Measurements from ENCODE around the gene FAM200A. TPM values are rescaled to one million over a fixed set of nuclear protein-coding genes. Genes with fewer than 3 reads are reported as not detected.

The FAM200A gene
- total RNA-seq, 1 donor from 2014 or later: 21.1 TPM

- Histone ChIP-seq H3K4me3 (no peak overlapping the region), H3K27ac (no peak overlapping the region), H3F3A (ENCODE audit: low read depth) (peaks cover 11% of the 10 kb centered on the region), H3K4me1 (peaks cover 6% of the 10 kb centered on the region), H3K9me3 (ENCODE audit: low read depth) (no peaks in the 10 kb centered on the region), H3K4me2 (no peak overlapping the region), H3K9ac (peak overlapping the region; percentile 21), H4K20me1 (ENCODE audit: low read depth) (peaks cover 15% of the 10 kb centered on the region), H3K36me3 (no peaks in the 10 kb centered on the region), H3K79me2 (ENCODE audit: low read depth) (peaks cover 43% of the 10 kb centered on the region), H2AFZ (replicated peaks) (no peak overlapping the region), H3K27me3 (no peaks in the 10 kb centered on the region)
- TF ChIP-seq EZH2phosphoT487 (IDR thresholded peaks at IDR 0.05) (no peak), EZH2 (IDR thresholded peaks at IDR 0.05) (no peak), CTCF (IDR thresholded peaks at IDR 0.05) (no peak)
- Mint-ChIP-seq H3K4me1 (peaks cover 9% of the 10 kb centered on the region), H3K27ac (no peak overlapping the region), H3K36me3 (peaks cover 40% of the 10 kb centered on the region), H3K4me3 (no peak overlapping the region), H3K27me3 (ENCODE audit: insufficient read depth, low read depth) (peaks cover 5% of the 10 kb centered on the region), H3K9me3 (no peaks in the 10 kb centered on the region)
- no peak for DNase-seq (ENCODE audit: low spot score)
Measured at GRCh38 chr7:99562832-99563231, 10.9 kb upstream of the FAM200A start.

GRCh38 chr7:99562114-99562784 lies 10.3 kb upstream of the FAM200A start:
- H3K4me1 ChIP-seq: peaks cover 10% of the 10 kb centered on the region
- H3K36me3 ChIP-seq: no peaks in the 10 kb centered on the region
- H4K20me1 ChIP-seq (ENCODE audit: low read depth): peaks cover 15% of the 10 kb centered on the region
- no peaks in the 10 kb centered on the region for H3K27me3 ChIP-seq
- H2AFZ ChIP-seq (replicated peaks): no peak overlapping the region
- Mint-ChIP-seq H3K27ac (no peak overlapping the region), H3K36me3 (peaks cover 40% of the 10 kb centered on the region), H3K9me3 (no peaks in the 10 kb centered on the region), H3K4me3 (no peak overlapping the region), H3K4me1 (peaks cover 12% of the 10 kb centered on the region), H3K27me3 (ENCODE audit: insufficient read depth, low read depth) (peaks cover 5% of the 10 kb centered on the region)
- H3K4me2 ChIP-seq: no peak overlapping the region
- H3K9me3 ChIP-seq (ENCODE audit: low read depth): no peaks in the 10 kb centered on the region
- TF ChIP-seq CTCF (IDR thresholded peaks at IDR 0.05) (no peak), EZH2phosphoT487 (IDR thresholded peaks at IDR 0.05) (no peak), EZH2 (IDR thresholded peaks at IDR 0.05) (no peak)
- DNase-seq (ENCODE audit: low spot score): no peak
- no peak overlapping the region for H3K4me3 ChIP-seq
- H3F3A ChIP-seq (ENCODE audit: low read depth): peaks cover 11% of the 10 kb centered on the region
- no peak overlapping the region for H3K27ac ChIP-seq
- H3K79me2 ChIP-seq (ENCODE audit: low read depth): peaks cover 49% of the 10 kb centered on the region
- peak overlapping the region; percentile 21 for H3K9ac ChIP-seq

- Histone ChIP-seq H3K9ac (peak overlapping the region; percentile 99), H3K4me1 (peaks cover 14% of the 10 kb centered on the region), H3K4me3 (no peak overlapping the region), H4K20me1 (ENCODE audit: low read depth) (peaks cover 15% of the 10 kb centered on the region), H3K27me3 (no peaks in the 10 kb centered on the region), H3K4me2 (no peak overlapping the region), H3K9me3 (ENCODE audit: low read depth) (no peaks in the 10 kb centered on the region), H3K36me3 (no peaks in the 10 kb centered on the region), H3K79me2 (ENCODE audit: low read depth) (peaks cover 54% of the 10 kb centered on the region), H3F3A (ENCODE audit: low read depth) (peaks cover 11% of the 10 kb centered on the region), H3K27ac (no peak overlapping the region), H2AFZ (replicated peaks) (no peak overlapping the region)
- Mint-ChIP-seq H3K4me1 (peaks cover 14% of the 10 kb centered on the region), H3K27me3 (ENCODE audit: insufficient read depth, low read depth) (peaks cover 5% of the 10 kb centered on the region), H3K9me3 (no peaks in the 10 kb centered on the region), H3K27ac (no peak overlapping the region), H3K4me3 (no peak overlapping the region), H3K36me3 (peaks cover 40% of the 10 kb centered on the region)
- no peak for TF ChIP-seq CTCF (IDR thresholded peaks at IDR 0.05)
- no peak for TF ChIP-seq EZH2 (IDR thresholded peaks at IDR 0.05)
- no peak for TF ChIP-seq EZH2phosphoT487 (IDR thresholded peaks at IDR 0.05)
- no peak for DNase-seq (ENCODE audit: low spot score)
Measured at GRCh38 chr7:99561737-99562051, 9.8 kb upstream of the FAM200A start.
